ENCODE results near the gene NAT9.

NAT9 gene

DNA sequence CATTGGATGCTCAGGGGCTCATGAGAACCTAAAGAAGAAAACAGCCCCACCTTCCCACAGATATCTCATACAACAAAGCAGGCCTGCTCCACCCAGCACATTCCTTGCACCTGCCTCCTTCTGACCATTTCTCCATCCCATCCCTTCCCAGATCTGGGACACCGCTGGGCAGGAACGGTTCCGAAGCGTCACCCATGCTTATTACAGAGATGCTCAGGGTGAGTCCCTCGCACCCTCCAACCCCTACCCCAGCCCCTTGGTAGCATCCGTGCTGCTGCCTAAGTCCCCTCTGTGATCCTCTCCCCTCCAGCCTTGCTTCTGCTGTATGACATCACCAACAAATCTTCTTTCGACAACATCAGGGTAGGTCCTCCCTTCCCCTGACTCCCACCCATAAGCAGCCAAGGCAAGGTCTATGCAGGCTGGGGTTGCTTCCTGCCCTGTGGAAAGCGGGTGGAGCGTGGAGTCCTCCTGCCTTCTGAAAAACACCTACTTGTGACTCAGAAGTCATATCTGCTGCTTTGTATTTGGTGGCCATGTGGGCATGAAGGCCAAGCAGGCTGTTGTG, 33.1 kb downstream of the NAT9 start:
- DNase-seq = no peak

DNA sequence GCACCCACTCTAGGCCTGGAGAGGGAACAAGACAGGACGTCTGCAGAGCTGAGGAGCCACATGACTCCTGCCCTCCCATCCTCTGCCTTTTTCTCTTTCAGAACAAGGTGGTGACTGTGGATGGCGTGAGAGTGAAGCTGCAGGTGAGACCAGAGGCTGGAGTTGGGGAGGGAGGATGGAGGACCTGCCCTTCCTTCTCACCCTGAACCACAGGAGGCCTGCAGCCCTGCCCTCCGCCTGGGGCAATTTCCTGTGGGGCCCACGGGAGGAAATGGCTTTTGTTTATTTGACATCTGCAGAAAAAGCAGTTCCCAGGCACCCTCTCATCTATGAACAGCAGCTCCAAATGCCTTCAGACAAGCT, 34.0 kb downstream of the NAT9 start:
- no peak for DNase-seq

DNA sequence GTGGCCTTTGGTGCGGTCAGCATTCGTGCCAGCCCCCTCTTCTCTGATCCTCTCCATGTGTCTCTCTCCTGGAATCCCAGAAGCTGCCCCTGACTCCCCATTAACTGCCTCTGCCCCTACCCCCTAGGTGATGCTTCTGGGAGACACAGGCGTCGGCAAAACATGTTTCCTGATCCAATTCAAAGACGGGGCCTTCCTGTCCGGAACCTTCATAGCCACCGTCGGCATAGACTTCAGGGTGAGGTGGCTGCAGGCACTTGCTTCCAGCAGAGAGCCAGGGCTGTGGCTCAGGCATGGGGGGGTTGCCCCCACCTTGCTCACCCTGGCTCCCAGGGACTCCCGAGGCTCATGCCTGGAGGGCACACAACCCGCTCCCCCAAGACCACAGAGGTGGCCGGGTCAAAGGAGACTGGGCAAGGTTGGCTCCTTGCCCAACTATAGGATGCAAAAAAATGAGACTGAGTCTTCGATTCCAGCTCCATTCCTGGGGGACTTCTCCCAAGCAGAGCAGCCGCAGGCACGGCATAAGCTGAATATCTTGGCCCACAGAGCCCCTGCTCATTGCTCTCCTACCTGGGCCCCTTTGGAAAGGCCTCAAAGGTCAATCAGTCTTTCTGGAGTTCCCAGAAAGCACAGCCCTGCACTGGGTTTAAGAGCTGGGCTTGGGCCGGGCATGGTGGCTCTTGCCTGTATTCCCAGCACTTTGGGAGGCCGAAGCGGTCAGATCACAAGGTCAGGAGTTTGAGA, 35.3 kb downstream of the NAT9 start:
- DNase-seq = no peak

DNA sequence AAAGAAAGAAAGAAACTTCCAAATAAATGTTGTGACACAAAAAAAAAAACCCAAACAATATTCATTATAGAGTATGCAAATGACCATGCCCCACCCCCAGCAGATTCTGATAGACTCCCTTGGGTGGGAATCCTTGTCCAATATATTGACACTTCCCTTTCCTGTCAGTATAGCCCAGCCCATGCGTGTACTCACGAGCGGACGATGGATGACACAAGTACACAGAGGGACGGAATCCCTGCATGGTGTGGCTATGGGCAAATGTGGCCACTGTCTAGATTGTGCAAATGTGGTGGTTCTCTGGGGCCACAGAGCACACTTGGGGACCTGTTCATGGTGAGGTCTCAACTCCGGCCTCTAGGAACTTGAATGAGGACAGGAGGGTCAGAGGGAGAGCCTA, 36.0 kb downstream of the NAT9 start:
- no peak for DNase-seq

DNA sequence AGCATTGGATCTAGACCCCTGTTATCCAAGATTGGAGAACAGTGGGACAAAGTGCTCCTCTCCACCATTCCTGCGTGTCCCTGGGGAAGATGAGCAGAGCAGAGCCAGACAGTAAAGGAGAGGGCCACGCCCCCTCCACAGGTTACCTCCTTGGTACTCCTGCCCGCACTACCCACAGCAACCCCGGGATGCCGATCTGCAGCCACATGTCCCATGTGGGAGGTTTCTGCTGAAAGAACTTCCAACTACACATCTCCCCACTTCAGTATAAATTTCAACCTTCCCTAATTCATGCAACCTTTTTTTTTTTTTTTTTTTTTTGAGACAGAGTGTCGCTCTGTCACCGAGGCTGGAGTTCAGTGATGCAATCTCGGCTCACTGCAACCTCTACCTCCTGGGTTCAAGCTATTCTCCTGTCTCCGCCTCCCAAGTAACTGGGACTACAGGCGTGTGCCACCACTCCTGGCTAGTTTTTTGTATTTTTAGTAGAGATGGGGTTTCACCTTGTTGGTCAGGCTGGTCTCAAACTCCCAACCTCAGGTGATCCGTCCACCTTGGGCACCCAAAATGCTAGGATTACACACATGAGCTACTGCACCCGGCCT, 36.8 kb downstream of the NAT9 start:
- DNase-seq = no peak

DNA sequence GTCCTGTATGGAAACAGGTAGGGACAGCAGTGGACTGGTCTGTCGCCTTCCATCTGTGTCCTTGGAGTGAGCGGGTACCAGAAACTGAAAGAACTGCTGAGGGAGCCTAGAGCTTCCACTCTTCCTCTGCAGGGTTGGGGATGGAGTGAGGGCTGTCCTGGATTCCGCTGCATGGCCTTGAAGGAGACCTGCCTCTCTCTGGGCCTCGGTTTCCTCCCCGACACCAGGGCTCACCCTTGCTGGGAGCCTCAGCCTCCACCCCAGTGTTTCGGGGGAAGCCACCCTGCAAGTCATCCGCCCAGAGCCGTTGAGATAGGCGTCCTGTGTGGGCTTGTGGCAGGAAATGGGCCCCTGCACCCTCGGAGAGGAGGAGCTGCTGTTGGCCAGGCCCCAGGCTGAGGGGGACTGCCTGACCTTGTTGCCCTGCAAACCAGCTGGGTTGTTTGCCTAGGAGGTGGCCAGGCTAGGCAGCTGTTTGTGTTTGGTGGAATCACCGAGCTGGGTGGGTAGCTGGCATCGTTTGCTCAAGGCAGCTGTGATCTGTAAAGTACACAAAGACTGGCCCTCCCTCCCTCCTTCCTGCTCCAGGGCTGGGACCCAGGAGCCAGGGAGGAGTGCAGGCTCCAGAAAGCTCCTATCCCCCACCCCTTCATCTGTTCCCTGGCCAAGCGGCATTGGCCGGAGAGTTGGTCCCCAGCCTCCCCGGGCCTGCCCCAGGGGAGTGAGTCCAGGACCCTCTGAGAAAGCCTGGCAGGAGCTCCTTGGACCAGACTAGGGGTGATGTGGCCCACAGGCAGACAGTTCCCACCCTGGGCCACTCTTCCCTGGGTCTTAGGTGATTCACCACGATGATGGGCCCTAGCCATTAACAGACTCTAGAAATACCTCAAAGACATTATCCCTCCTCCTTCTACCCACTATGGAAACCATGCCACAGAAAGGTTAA, 37.8 kb downstream of the NAT9 start:
- DNase-seq = peak; percentile 65

DNA sequence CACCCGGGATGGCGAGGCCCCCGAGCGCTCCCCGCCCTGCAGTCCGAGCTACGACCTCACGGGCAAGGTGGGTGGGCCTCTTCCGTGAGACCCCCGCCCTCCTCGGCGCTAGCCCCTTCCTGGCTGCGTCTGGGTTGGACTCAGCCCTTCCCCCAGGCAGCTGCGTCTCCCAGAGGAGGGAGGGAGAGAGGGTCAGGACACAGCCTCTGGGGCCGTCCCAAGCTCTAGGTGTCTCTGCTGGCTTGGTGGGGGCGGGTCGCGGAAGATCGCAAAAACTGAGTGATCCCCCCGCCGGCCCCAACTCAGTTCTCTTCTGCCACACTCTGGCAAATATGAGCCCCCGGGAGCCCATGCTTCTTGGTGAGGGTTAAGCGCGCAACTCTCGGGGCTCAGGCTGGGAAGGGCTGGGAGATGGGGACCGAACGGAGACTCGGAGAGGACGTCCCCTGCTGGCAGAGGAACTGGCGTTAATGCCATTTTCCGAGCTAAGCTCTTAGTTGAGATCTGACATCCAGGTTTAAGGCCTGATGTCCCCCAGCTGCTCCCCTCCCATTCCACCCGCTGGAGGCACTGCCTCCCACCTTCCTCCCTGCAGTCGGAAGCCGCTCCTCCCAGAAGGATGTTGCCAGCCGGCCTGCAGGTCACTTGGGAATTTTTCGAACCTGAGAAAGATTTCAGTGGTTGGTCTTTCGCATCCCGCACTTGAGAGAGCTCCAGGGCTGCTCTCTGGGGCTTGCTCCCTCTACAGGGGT, 38.7 kb downstream of the NAT9 start:
- no peak for DNase-seq

DNA sequence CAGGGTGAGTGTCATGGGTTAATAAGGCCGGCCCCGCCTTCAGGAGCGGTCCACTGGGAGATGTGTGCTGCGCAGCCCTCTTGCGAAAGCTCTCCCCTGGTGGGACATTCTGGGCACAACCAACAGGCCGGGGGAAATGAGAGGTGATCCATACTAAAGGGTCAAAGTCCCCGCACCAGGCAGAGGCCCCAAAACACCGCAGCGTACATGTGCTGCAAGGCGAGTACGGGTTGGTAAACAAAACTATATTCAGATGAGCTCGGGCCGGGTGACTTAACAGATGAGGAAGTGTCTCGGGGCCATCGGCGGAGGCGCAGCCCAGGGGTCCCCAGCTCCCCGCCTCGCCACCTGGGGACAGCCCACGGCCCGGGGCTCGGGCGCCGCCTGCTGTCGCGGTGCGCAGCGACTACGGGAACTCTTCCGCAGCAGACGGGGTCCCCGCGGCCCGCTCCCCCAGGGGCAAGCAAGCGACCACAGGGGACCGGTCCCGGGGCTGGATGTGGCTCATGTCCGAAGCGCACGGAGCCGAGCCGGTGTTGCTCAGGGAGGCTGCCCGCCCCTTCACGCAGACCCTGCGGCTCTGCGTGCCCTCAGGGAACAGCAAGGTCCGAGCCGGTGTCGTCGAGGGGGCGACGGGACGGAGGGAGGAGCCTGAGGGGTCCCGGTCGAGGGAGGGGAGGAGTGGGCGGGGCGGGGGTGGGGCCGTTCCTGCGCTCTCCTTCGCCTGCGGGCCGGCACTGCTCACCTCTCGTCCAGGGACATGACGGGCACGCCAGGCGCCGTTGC, 39.4 kb downstream of the NAT9 start, which contains the start of gene RAB37:
Gene RAB37, plus strand, starts transcription at position 744 of the 786 bp plus-strand sequence. Its CDS starts 17 bp downstream, at position 761.
- no peak for DNase-seq

DNA sequence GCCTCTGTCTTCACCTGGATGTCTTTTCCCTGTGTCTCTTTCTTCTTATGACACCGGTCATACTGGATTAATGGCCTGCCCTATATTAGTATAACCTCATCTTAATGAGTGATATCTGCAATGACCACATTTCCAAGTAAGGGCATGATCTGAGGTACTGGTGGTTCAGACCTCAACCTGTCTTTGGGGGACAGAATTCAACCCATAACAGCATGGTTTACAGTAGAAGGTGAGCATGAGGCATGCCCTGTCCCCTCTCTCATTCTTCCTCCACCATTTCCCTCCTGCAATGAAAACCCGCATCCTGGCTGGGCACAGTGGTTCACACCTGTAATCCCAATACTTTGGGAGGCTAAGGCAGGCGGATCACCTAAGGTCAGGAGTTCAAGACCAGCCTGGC, 41.9 kb downstream of the NAT9 start:
- DNase-seq = no peak

DNA sequence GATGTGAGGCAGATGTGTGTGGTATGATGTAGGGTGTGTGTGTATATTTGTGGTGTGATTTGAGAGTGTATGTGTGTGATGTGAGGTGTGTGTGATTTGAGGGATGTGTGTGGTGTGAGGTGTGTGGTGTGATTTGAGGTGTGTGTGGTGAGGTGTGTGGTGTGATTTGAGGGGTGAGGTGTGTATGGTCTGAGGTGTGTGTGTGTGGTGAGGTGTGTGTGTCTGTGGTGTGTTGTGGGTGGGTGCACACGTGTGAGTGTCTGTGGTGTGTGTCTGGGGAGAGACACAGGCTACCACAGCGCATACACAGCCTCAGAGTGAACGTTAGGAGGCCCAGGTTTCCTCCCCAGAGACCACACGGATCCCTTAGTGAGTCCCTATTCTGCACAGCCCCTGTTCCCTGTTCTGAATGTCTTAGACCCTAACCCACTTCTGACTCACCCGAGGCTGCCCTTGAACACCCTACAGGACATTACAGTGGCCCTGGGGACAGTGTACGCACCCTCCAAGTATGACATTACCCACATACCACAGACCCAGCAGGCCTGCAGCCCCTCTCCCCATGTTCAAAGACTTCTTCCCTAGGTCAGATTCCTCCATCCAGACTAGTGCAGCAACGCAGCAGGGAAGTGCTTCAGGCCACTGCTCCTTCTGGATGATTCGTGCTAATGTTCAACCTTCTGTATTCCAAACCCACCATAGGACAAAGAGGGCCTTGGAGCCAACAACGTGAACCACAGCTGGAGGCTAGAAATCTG, 42.6 kb downstream of the NAT9 start:
- DNase-seq = no peak

DNA sequence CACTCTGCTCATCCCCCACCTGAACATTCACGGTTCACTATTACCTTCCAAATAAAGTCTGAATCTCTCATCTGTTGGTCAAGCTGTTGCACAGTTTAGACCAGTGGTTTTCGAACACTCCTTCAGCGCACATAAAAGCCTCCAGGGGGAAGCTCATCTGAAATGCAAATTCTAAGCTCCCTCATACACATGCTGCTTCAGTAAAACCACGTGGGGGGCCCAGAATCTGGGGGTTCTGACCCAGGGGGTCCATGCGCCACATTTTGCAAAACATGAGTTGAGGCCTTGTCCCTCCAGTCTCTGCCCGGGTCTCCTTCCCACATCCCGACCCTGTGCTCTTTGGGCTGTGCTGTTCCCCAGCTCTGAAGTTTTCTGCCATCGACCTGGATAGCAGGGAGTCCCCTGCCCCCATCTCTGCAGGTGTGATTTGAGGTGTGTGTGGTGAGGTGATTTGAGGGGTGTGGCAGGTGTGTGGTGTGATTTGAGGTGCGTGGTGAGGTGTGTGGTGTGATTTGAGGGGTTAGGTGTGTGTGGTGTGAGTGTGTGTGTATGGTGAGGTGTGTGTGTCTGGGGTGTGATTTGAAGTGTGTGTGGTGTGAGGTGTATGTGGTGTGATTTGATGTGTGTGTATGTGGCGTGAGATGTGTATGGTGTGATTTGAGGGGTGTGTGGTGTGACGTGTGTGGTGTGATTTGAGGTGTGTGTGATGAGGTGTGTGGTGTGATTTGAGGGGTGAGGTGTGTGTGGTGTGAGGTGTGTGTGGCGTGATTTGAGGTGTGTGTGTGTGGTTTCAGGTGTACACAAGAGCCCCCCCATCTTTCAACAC, 43.9 kb downstream of the NAT9 start:
- no peak for DNase-seq

DNA sequence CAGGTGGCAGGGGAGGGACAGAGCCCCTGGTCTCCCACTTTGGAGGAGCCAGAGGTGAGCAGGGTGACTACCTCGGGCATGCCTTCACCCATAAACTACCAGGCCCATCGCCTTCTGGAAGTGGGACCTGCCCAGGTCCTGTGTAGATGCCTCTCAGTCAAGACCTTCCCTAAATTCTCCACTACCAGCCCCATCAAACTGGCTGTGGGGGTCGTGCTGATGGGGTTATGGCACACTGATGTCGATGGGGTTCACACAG, 44.9 kb downstream of the NAT9 start:
- DNase-seq = no peak

DNA sequence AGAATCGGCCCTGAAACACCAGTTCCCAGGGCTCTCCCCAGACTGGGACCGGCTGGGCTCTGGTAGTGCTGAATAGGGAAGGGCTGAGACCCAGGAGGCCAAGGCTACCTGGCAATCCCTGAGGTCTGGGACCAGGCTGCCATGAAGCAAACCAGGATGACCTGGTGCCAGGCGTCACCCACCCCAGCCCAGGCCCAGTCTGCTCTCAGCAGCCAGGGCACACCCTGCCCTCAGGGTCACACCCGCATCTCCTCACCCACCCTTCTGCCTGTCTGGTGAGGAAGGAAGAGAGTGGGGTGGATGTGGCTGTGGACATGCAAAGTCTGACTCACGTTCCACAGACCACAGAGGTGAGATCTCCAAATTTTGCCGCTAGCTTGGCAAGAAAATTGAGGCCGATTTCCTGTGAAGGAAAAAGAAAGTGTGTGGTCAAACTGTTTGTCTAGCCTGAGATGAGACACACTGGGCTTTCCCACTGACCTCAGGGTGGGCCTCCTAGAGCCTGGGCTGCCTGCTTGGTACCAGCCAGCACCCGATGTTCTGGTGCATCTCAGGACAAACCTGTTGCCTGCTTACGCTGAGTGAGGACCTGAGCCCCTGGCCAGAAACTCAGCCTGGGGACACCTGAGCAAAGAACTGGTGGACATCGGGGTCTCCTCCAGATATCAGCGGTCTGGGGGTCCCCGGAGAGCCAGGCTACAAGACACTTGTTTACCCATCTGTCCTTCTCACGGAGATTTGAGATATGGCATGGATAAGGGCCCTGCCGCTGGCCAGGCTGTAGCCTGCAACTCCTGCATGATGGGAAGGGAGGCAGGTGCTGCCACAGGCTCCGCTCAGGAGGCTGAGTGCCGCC, 45.4 kb downstream of the NAT9 start:
- DNase-seq = no peak

DNA sequence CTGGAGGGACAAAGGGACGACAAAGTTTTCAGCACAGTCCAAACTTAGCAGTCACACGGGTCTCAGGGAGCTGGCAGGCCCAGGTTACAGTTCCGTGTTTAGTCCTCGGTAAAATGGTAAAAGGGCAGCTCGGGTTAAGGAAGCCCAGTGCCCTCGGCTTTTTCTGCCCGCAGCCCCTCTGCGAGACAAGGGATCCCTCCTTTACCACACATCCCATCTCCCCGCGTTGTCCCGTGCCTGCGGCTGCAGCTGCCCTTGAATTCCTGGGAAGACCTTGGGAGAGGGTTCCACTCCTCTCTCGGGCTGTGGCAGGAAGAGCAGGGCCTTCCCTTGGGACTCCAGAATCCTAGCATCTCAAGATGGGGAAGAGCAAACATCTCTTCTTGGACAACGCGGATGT, 46.3 kb downstream of the NAT9 start:
- DNase-seq = no peak

DNA sequence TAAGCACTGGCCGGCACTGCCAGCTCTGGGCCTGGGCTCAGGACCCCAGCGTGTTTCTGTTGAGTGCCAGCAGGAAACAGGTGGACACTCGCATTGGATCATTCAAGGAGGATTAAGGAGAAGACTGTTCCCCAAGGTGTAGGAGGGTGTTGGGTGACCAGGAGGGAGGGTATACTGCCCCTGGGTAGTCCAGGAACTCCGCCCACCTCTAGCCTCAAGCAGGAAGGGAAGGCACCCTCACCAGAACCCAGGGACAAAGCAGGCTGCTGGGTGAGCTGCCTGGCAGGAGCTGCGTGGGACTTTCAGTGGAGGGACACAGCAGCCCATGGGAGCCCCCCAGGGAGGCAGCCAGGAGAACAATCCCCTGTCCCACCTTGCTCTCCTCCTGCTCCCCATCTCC, 46.8 kb downstream of the NAT9 start:
- no peak for DNase-seq

DNA sequence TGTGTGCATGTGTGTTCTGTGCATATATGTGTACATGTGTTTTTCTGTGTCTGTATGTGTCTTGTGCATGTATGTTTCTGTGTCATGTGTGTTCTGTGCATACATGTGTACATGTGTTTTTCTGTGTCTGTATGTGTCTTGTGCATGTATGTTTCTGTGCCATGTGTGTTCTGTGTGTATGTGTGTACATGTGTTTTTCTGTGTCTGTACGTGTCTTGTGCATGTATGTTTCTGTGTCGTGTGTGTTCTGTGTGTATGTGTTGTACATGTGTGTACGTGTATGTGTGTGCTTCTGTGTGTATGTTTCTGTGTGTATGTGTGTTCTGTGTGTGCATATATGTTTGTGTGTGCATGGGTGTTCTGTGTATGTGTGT, 47.5 kb downstream of the NAT9 start:
- DNase-seq = no peak

DNA sequence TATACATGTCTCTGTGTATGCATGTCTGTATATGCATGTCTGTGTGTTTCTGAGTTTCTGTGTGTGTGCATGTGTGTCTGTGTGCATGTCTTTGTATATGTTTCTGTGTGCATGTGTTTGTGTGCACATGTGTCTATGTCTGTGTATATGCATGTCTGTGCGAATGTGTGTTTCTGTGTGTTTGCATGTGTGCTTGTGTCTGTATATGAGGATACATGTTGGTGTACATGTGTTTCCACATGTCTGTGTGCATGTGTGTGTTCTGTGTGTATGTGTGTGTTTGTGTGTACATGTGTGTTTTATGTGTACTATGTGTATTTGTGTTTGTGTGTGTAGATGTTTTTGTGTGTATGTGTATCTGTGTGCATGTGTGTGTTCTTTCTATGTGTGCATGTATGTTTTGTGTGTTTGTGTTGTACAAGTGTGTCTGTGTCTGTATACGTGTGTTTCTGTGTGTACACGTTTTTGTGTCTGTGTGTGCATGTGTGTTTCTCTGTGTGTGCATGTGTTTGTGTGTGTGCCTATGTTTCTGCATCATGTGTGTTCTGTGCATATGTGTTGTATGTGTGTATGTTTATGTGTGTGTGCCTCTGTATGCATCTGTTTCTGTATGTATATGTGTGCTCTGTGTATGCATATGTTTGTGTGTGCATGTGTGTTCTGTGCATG, 48.0 kb downstream of the NAT9 start:
- no peak for DNase-seq

DNA sequence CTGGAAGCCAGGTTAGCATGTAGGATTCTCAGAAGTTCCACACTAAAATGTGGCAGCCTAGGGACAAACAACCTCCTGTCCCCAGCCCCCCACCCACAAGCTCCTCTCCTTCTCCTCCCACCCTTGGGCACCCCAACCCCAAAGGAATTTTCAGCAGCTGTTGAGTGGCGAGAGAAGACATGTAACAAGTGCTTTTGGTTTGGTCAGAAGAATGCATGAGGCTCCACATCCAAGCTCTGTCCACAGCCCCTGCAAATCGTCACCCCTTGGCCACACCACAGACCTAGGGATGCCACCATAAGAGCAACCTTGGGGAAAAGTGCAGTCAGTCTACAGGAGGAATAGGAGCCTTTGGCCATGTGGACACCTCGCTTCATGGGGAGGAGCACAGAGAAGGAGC, 51.0 kb downstream of the NAT9 start:
- DNase-seq = no peak

DNA sequence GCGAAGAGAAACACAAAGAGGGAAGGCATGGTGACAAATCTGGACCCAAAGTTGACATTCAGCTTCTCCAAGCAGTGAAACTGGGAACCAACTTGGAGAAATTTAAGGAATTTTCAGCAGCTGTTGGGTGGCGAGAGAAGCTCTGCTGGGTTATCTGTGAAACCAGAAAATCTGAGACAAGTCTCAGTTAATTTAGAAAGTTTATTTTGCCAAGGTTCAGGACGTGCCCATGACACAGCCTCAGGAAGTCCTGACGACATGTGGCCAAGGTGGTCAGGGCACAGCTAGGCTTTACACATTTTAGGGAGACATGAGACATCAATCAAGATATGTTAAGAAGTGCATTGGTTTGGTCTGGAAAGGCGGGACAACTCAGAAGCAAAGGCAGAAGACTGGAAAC, 52.3 kb downstream of the NAT9 start:
- no peak for DNase-seq

Measured in femur (tissue), 1 donor.